ENCODE measurements around the gene IGFBP2.

The IGFBP2 gene

DNA sequence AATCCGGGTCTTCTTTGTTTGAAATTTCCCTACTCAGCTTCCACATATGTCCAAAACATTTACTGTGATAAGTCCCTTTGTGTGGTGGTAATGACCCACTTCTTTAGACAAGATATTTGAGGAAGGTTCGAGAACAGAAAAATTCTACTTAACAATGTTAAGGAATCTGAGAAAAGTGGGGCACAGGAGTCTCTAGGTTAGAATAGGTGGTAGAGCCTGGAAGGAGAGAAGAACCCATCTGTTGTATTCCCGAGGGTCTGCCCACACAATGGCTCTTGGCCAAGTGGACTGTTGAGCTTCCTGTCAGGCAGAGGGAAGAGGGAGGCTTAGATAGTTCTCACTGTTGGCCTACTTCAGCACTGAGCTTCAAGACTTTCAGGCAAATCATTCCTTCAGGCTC is 4.3 kb downstream of the IGFBP2 start:
- no peak for DNase-seq (ENCODE audit: low read depth)

- DNase-seq (ENCODE audit: low read depth), result no peak
Observed at GRCh38 chr2:216643986-216644659, 10.9 kb downstream of the IGFBP2 start.

- no peak for DNase-seq (ENCODE audit: low read depth)
Observed at GRCh38 chr2:216644842-216645635, 11.8 kb downstream of the IGFBP2 start.

- DNase-seq (ENCODE audit: low read depth), result no peak
Observed at GRCh38 chr2:216645636-216645950, 12.4 kb downstream of the IGFBP2 start.

DNA sequence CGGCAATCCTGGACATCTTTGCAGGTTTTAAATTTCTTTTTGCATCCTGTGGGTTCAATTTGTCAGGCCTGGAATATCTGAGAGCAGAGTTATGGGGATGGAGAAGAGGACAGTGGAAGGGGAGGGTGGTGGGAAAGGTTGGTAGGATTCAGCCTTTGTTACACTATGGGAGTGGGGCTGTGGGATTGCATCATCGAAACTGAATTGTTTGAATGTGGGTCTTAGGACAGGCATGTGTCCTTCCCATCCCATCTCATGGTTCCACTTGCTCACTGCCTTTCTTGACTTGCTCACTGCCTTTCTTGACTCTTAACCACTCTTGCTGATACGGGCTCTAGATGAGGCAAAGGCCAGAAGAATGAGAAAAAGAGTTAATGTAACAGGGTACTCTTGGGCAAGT is 12.9 kb downstream of the IGFBP2 start:
- no peak for DNase-seq (ENCODE audit: low read depth)

DNA sequence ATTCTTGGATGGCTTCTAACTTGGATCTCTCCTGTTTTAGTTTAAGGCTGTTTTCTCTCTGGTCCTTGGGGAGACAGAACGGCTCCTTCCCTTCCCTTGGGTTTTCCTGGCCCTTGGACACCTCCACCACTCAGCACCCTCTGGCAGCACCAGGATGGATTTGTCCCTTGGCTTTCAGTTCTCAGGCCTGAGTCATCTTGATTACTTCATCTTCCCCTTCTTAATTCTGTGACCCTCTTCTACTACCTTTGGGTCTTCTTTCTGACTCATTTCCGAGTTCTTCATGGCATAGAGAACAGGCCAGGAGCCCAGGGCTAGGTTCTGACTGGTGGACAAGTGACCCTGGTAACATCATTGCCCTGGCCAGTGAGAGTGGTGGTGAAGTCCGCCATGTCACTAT is 14.9 kb downstream of the IGFBP2 start:
- no peak for DNase-seq (ENCODE audit: low read depth)

DNA sequence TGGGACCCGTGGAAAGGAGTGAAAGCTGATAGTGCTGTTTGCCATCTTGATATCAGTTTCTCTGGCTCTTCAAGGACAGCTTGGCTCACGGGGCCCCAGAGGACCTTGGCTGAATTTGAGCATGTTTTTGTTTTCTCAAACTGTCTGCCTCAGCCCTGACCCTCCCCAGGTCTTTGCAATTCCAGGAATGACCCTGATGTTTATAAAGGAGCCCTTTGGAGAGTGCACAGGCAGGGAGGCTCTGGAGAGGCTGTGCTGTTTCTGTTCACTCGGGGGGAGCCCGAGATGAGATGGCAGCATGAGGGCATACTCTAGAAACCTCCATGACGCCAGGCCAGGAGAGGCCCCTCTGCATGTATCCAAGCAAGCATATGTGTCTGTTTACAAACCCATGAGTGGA is 16.4 kb downstream of the IGFBP2 start:
- no peak for DNase-seq (ENCODE audit: low read depth)

DNA sequence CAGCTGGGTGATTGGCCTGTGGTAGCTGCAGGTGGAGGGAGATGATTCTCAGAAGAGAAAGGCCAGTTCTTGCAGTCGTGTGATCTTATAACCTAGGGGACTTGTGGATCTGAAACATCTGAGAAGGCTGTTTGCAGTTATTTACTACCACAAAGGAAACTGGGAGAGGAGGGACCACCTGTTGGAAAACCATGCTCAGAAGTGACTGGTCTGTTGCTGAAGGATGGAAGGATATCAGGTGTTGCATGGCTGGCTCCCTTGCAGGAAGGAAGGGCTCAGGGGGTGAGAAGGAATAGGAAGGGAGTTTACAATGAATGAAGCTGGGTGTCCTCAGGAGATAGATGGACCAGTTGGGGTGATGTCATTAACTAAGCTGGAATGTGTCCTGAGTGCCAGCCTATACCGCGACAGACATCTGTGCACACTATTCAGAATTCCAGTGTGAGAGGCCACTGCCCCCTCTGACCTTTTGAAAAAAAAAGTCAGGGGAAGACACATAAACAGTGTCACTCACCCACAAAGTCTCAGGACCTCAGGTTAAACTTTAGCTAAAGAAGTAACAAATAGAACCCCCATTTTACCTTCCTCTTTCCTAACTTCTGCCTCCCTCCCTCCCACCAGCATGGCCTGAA is 17.5 kb downstream of the IGFBP2 start:
- no peak for DNase-seq (ENCODE audit: low read depth)

DNA sequence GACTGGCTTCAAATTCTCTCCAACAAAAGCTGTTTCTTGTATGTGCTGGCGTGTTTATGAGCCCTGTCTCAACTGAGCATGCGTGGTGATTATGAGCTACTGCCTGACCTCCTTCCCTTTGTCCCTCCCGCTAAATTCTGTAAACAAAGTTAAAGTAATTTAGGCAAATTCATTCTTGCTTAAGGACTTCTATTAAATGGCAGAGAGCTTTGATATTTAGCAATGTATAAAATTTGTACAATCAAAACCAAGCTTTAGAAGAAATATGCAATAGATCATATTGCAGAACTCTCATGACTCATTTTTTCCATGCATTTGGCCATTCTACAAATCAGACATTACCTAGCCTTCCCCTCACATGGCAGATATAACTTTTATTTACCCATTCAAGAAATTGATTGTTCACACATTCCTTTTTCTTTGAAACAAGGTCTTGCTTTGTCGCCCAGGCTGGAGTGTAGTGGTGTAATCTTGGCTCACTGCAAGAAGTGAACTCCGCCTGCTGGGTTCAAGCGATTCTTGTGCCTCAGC is 18.2 kb downstream of the IGFBP2 start:
- no peak for DNase-seq (ENCODE audit: low read depth)

GRCh38 chr2:216652566-216652965 is 19.3 kb downstream of the IGFBP2 start:
- no peak for DNase-seq (ENCODE audit: low read depth)

GRCh38 chr2:216653093-216653799 is 20.0 kb downstream of the IGFBP2 start:
- no peak for DNase-seq (ENCODE audit: low read depth)

- no peak for DNase-seq (ENCODE audit: low read depth)
Observed at GRCh38 chr2:216653931-216654365, 20.7 kb downstream of the IGFBP2 start.

DNA sequence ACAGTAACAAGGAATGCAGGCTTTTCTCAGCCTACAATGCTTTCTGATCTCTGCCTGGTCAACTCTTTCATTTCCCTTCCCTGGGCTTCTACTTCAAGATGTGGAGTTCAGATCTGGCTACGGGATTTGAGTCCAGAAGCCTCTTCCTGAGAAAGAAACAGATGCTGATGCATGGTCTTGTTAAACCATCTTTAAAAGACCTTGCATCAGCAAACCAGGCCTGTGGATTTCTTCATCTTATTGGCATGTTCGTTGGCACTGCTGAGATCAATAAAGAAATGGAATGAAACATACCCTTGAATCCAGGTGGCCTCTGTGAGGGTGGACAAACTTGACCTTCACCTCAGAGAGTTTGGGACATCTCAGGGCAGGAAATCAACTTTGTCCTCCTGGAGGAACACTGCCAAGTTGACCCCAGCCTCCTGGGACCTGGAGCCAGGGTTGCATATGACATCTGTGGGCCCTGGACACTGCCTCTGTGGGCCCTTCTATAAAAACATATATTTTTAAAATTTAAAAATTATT is 21.4 kb downstream of the IGFBP2 start:
- DNase-seq (ENCODE audit: low read depth), result no peak

DNA sequence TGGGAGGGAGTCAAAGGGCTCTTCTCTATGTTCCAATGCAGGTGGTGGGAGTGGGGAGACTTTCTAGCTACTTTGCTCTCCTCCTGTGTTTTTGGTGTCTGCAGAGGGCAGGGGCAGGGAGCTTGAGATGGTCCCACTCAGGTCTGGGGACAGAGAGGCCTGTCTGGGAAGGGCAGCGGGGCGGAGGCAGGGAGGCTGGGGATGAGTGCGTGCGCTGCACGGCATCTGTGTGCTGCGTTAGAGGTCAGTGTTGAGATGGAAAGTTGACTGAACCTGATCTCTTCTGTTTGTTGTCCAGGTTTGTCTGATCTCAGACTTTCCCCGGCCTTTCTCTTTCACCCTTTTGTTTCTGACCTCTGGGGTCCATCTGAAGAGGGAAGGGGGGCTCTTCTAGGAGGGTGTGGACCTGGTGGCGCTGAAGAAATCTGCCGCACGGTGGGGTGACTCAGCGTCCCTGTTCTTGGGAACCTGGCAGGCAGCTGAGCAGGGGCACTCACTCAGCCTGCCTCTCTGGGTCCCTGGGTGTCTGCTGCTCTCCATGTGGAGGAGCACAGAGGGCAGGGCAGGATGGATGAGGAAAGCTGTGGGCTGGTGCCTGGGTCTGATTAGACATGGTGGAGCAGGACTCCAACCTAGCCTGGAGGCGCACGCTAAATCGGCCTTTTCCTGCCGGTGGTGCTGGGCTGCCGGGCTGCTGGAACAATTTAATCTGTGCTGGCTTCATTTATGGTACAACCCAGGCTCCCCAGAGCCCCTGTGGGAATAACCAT is 24.1 kb downstream of the IGFBP2 start:
- no peak for DNase-seq (ENCODE audit: low read depth)

GRCh38 chr2:216657980-216658379 is 24.8 kb downstream of the IGFBP2 start:
- DNase-seq (ENCODE audit: low read depth), result no peak

- DNase-seq (ENCODE audit: low read depth), result no peak
Observed at GRCh38 chr2:216658757-216659156, 25.5 kb downstream of the IGFBP2 start.

- DNase-seq (ENCODE audit: low read depth), result no peak
Observed at GRCh38 chr2:216659276-216659675, 26.1 kb downstream of the IGFBP2 start.

GRCh38 chr2:216660496-216660895 is 27.3 kb downstream of the IGFBP2 start:
- DNase-seq (ENCODE audit: low read depth), result no peak

DNA sequence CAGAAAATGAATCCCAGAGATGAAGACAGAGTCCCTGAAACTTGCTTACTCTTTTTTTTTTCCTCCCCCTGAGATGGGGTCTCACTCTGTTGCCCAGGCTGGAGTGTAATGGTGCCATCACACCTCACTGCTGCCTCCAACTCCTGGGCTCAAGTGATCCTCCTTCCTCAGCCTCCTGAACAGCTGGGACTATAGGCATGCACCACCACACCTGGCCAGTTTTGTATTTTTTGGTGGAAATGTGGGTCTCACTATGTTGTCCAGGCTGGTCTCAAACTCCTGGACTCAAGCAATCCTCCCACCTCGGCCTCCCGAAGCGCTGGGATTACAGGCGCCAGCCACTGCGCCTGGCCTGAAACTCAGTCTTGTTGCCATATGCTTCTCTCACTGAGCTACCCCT is 27.8 kb downstream of the IGFBP2 start:
- DNase-seq (ENCODE audit: low read depth), result no peak

- no peak for DNase-seq (ENCODE audit: low read depth)
Observed at GRCh38 chr2:216661639-216662375, 28.6 kb downstream of the IGFBP2 start.

DNA sequence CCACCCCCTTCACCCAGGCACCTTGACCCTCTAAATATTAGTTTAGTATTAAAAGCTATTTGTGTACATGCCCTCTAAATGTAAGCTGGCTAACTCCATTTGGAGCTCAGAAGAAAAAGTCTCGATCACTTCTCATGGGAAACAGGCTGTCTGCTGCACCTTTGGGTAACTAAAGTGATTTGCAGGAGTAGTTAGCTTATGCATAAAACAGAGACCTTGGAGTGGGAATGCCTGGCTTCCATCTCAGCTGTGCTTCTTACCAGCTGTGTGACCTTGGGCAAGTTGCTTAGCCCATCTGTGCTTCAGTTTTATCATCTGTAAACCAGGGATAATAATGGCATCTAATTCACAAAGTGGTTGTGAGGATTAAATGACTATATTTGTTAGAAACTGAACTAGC is 29.9 kb downstream of the IGFBP2 start:
- DNase-seq (ENCODE audit: low read depth), result no peak
